Glutamatergic neuron (in vitro differentiated cells): ENCODE results near the gene MAPKAP1. TPM values are rescaled to one million over a fixed set of nuclear protein-coding genes. Genes with fewer than 3 reads are reported as not detected.

Source experiments
- DNase-seq: peaks from one replicate; pipeline ENCODE4 v3.0.0; 2022
- H3K27ac Mint-ChIP-seq: one replicate; pipeline ENCODE4 v1.8.0; 2020; ENCODE audit warnings: mild to moderate bottlenecking, mixed read lengths, inconsistent platforms; ENCODE audit not compliant: unreplicated experiment
- H3K27me3 Mint-ChIP-seq: one replicate; pipeline ENCODE4 v1.8.0; 2020; ENCODE audit warnings: mild to moderate bottlenecking, moderate library complexity, mixed read lengths, inconsistent platforms; ENCODE audit not compliant: unreplicated experiment
- H3K36me3 Mint-ChIP-seq: one replicate; pipeline ENCODE4 v1.8.0; 2020; ENCODE audit warnings: mild to moderate bottlenecking, mixed read lengths, inconsistent platforms; ENCODE audit not compliant: unreplicated experiment
- H3K4me1 Mint-ChIP-seq: one replicate; pipeline ENCODE4 v1.8.0; 2020; ENCODE audit warnings: mild to moderate bottlenecking, low read depth, mixed read lengths, inconsistent platforms; ENCODE audit not compliant: unreplicated experiment
- H3K4me3 Mint-ChIP-seq: one replicate; pipeline ENCODE4 v1.8.0; 2020; ENCODE audit warnings: mild to moderate bottlenecking, mixed read lengths, inconsistent platforms; ENCODE audit not compliant: unreplicated experiment
- H3K9me3 Mint-ChIP-seq: one replicate; pipeline ENCODE4 v1.8.0; 2020; ENCODE audit warnings: mild to moderate bottlenecking, moderate library complexity, mixed read lengths, inconsistent platforms; ENCODE audit not compliant: unreplicated experiment
- CTCF ChIP-seq: fragments of 200-600 bp; sonication (generic); IDR thresholded peaks from one replicate; pipeline ENCODE4 v1.5.0; 2021; ENCODE audit not compliant: partially characterized antibody, unreplicated experiment
- total RNA-seq: library from RNA; stranded (reverse); fragmentation: NEBNext Ultra II Directional; extraction: Animal tissue kit (Norgen Biotek cat#: 25700); gene quantifications from one replicate; pipeline ENCODE4 v1.2.1, GENCODE V29; 2021; ENCODE audit not compliant: unreplicated experiment

The MAPKAP1 gene
- total RNA-seq, 1 donor from 2014 or later, result 59.6 TPM

- no peaks in the 10 kb centered on the region for H3K36me3 Mint-ChIP-seq
- no peak for TF ChIP-seq CTCF
- H3K4me1 Mint-ChIP-seq, result peaks cover 2% of the 10 kb centered on the region
- no peak overlapping the region for H3K27ac Mint-ChIP-seq
- DNase-seq, result no peak
- no peaks in the 10 kb centered on the region for H3K27me3 Mint-ChIP-seq
- no peak overlapping the region for H3K4me3 Mint-ChIP-seq
- H3K9me3 Mint-ChIP-seq, result peaks cover 2% of the 10 kb centered on the region
These were observed 171.9 kb downstream of the MAPKAP1 start for GRCh38 chr9:125534971-125535701.

- TF ChIP-seq CTCF, result no peak
- no peaks in the 10 kb centered on the region for H3K36me3 Mint-ChIP-seq
- peaks cover 2% of the 10 kb centered on the region for H3K4me1 Mint-ChIP-seq
- no peaks in the 10 kb centered on the region for H3K9me3 Mint-ChIP-seq
- no peak overlapping the region for H3K27ac Mint-ChIP-seq
- no peak for DNase-seq
- no peaks in the 10 kb centered on the region for H3K27me3 Mint-ChIP-seq
- no peak overlapping the region for H3K4me3 Mint-ChIP-seq
These were observed 174.0 kb downstream of the MAPKAP1 start for GRCh38 chr9:125532812-125533594.

GRCh38 chr9:125532412-125532811 is 174.6 kb downstream of the MAPKAP1 start:
- no peak overlapping the region for H3K4me3 Mint-ChIP-seq
- H3K9me3 Mint-ChIP-seq, result no peaks in the 10 kb centered on the region
- H3K27me3 Mint-ChIP-seq, result no peaks in the 10 kb centered on the region
- H3K4me1 Mint-ChIP-seq, result peaks cover 6% of the 10 kb centered on the region
- peaks cover 3% of the 10 kb centered on the region for H3K36me3 Mint-ChIP-seq
- H3K27ac Mint-ChIP-seq, result no peak overlapping the region
- no peak for DNase-seq
- no peak for TF ChIP-seq CTCF

- H3K27ac Mint-ChIP-seq, result no peak overlapping the region
- H3K4me1 Mint-ChIP-seq, result peaks cover 8% of the 10 kb centered on the region
- H3K9me3 Mint-ChIP-seq, result no peaks in the 10 kb centered on the region
- H3K27me3 Mint-ChIP-seq, result no peaks in the 10 kb centered on the region
- DNase-seq, result no peak
- H3K36me3 Mint-ChIP-seq, result peaks cover 5% of the 10 kb centered on the region
- no peak overlapping the region for H3K4me3 Mint-ChIP-seq
- TF ChIP-seq CTCF, result no peak
These were observed 177.2 kb downstream of the MAPKAP1 start for GRCh38 chr9:125529589-125530515.
